Posterior cingulate gyrus (tissue), 11 donors: ENCODE data around the gene SIX5.

Source experiments
- DNase-seq, 10 donors: peaks; one replicate each; pipeline versions ENCODE4 v3.0.0 to v3.0.0-alpha.2; 2020 to 2021; ENCODE audit warnings: mixed read lengths in 3 of 10
- intact Hi-C: fragments of 100-400 bp; cut with DNase I; formaldehyde crosslinking; loops from one replicate; pipeline ENCODE4 v1.15.1; 2023

SIX5 gene

GRCh38 chr19:45717983-45718650, 50.9 kb downstream of the SIX5 start:
- intact Hi-C loops, result loop anchor here (1.0 kb wide), 1 partner anchor 26 kb away; the partner anchor contains the start of gene QPCTL
- no peak for DNase-seq

GRCh38 chr19:45717131-45717982, 51.7 kb downstream of the SIX5 start:
- intact Hi-C loops, result loop anchor here (1.0 kb wide), 1 partner anchor 25 kb away; the partner anchor contains the start of gene QPCTL
- DNase-seq, result peak; percentile 98 to 100 (median 99)

- intact Hi-C loops, result loop anchor here (1.0 kb wide), 1 partner anchor 24 kb away; the partner anchor contains the start of gene QPCTL
- DNase-seq, result no peak
These were observed 52.5 kb downstream of the SIX5 start for GRCh38 chr19:45716359-45717130.

GRCh38 chr19:45715139-45715538, 53.9 kb downstream of the SIX5 start:
- intact Hi-C loops, result no loop called here
- DNase-seq, result no peak
